PC-3 (cell line): ENCODE data around the gene MS4A7. TPM values are rescaled to one million over a fixed set of nuclear protein-coding genes. Genes with fewer than 3 reads are reported as not detected.

ENCODE experiments used
- ATAC-seq: fragments of 200-7000 bp; cut with Tn5 transposase; 2 replicates; pipeline ENCODE4 v1.9.1; 2020; ENCODE audit warnings: mild to moderate bottlenecking, moderate library complexity
- Bru-seq: library from RNA; stranded (reverse); fragments of 400-500 nt; gene quantifications from one replicate; lab custom pipeline; 2021; lab: Mats Ljungman, UMichigan
- BruChase-seq, 2 experiments: library from RNA; stranded (reverse); fragments of 400-500 nt; gene quantifications; one replicate each; lab custom pipeline; 2021; lab: Mats Ljungman, UMichigan
- BruUV-seq: library from RNA; stranded (reverse); fragments of 400-500 nt; replicated peaks from 2 replicates; lab custom pipeline; 2021; lab: Mats Ljungman, UMichigan
- CTCF ChIA-PET: fragments of 300-600 bp; sonication (Branson Sonifier 250); formaldehyde crosslinking; loops from one replicate; lab custom pipeline; 2022; ENCODE audit warnings: antibody characterized with exemption; lab: Charles Lee
- POLR2A ChIA-PET: fragments of 300-600 bp; sonication (Branson Sonifier 250); formaldehyde crosslinking; loops from one replicate; lab custom pipeline; 2022; ENCODE audit warnings: antibody characterized with exemption; ENCODE audit not compliant: unreplicated experiment; lab: Charles Lee
- DNase-seq: peaks from one replicate; pipeline ENCODE4 v3.0.0-alpha.2; 2015
- H2AFZ ChIP-seq: fragments of 300-600 bp; sonication (generic); 2 replicates; pipeline ENCODE4 v1.6.0; 2016; ENCODE audit warnings: antibody characterized with exemption, low read length
- H3F3A ChIP-seq: fragments of 300-600 bp; sonication (generic); one replicate; pipeline ENCODE4 v1.6.0; 2017; ENCODE audit warnings: antibody characterized with exemption, low read length, control low read depth, mild to moderate bottlenecking; ENCODE audit not compliant: unreplicated experiment
- H3K27ac ChIP-seq: fragments of 300-600 bp; sonication (generic); 2 replicates; pipeline ENCODE4 v1.5.1; 2016; ENCODE audit warnings: mild to moderate bottlenecking, low read length
- H3K27me3 ChIP-seq: fragments of 300-600 bp; sonication (generic); 2 replicates; pipeline ENCODE4 v1.6.1; 2016; ENCODE audit warnings: low read length, mixed read lengths
- H3K36me3 ChIP-seq: fragments of 300-600 bp; sonication (generic); 2 replicates; pipeline ENCODE4 v1.6.1; 2016; ENCODE audit warnings: low read depth, mixed run types, low read length, mixed read lengths
- H3K4me1 ChIP-seq: fragments of 300-600 bp; sonication (generic); 2 replicates; pipeline ENCODE4 v1.5.1; 2016; ENCODE audit warnings: low read length; ENCODE audit not compliant: insufficient read depth
- H3K4me2 ChIP-seq: fragments of 300-600 bp; sonication (generic); 2 replicates; pipeline ENCODE4 v1.6.0; 2016; ENCODE audit warnings: low read length
- H3K4me3 ChIP-seq: fragments of 300-600 bp; sonication (generic); 2 replicates; pipeline ENCODE4 v1.5.1; 2016; ENCODE audit warnings: mild to moderate bottlenecking, low read length, mixed read lengths
- H3K79me2 ChIP-seq: fragments of 300-600 bp; sonication (generic); 2 replicates; pipeline ENCODE4 v1.6.1; 2017; ENCODE audit warnings: low read length, mixed read lengths
- H3K9ac ChIP-seq: fragments of 300-600 bp; sonication (generic); 2 replicates; pipeline ENCODE4 v1.6.0; 2016; ENCODE audit warnings: mild to moderate bottlenecking, low read length
- H3K9me2 ChIP-seq: fragments of 300-600 bp; sonication (generic); replicated peaks from 2 replicates; pipeline ENCODE4 v1.6.1; 2016; ENCODE audit warnings: mixed run types, low read length, mixed read lengths
- H3K9me3 ChIP-seq: fragments of 300-600 bp; sonication (generic); 2 replicates; pipeline ENCODE4 v1.6.1; 2016; ENCODE audit warnings: low read length, mixed read lengths
- H4K20me1 ChIP-seq: fragments of 300-600 bp; sonication (generic); 2 replicates; pipeline ENCODE4 v1.6.1; 2016; ENCODE audit warnings: low read length, mixed read lengths
- EZH2 ChIP-seq: fragments of 300-600 bp; sonication (generic); IDR thresholded peaks from one replicate; pipeline ENCODE4 v1.6.1; 2017; ENCODE audit warnings: antibody characterized with exemption, mild to moderate bottlenecking, low read length; ENCODE audit not compliant: unreplicated experiment
- EZH2phosphoT487 ChIP-seq: fragments of 300-600 bp; sonication (generic); IDR thresholded peaks from 2 replicates; pipeline ENCODE4 v1.6.1; 2018; ENCODE audit warnings: mild to moderate bottlenecking, antibody characterized with exemption, low read length, borderline replicate concordance
- intact Hi-C: fragments of 100-400 bp; cut with micrococcal nuclease; formaldehyde crosslinking; loops from 2 replicates; pipeline ENCODE4 v1.9.0; 2023
- long read RNA-seq: library from polyadenylated mRNA; unstranded; transcript quantifications from one replicate; pipeline ENCODE4 v2.0.0, GENCODE V29; 2021; ENCODE audit not compliant: unreplicated experiment
- total RNA-seq: library from RNA; depleted of rRNA; stranded (reverse); fragments of >200 nt; gene quantifications from 2 replicates; pipeline ENCODE4 v1.2.3, GENCODE V29; 2014; rRNA removed
- TF ChIP-seq, protein P1 (sequence below): fragments of 300-600 bp; sonication (generic); conservative IDR thresholded peaks from 2 replicates; pipeline ENCODE4 v1.5.1; 2017; ENCODE audit warnings: antibody characterized with exemption, low read depth, mild to moderate bottlenecking, low read length

MS4A7 gene
- 2.1 and 3.6 TPM in 2 replicates for total RNA-seq
- percentile 19 among the genes with signal in this experiment for Bru-seq, nascent RNA
- BruChase-seq, experiment 1, labeled RNA remaining after a 6-hour chase, result percentile 20 among the genes with signal in this experiment
- BruChase-seq, experiment 2, labeled RNA remaining after a 2-hour chase, result percentile 26 among the genes with signal in this experiment
- long read RNA-seq, result 0 reads

DNA sequence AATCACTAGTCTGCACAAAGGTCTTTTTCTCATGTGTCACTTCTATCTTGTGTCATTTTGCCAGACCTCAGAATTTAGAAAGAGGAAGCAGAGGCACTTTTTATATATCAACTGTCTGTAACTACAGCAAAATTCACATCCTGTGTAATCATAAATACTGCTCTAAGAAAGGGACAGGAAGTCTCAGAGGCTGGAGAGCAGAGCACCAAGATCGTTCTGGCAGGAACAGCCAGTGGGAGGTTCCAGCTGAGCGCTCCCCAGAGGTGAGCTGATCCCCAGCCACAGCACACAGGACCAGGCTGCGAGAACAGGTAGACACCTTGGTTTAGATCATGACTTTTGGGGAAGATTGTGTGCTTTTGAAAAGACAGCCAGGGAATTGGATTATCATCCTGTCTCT lies at the start of gene MS4A7:
Gene MS4A7 (plus strand): TSS at position 179 of the 400 bp plus-strand sequence. CDS start 4,610 bp downstream, outside the sequence.
- TF ChIP-seq EZH2, result no peak
- TF ChIP-seq EZH2phosphoT487, result no peak
- TF ChIP-seq, protein P1, sequence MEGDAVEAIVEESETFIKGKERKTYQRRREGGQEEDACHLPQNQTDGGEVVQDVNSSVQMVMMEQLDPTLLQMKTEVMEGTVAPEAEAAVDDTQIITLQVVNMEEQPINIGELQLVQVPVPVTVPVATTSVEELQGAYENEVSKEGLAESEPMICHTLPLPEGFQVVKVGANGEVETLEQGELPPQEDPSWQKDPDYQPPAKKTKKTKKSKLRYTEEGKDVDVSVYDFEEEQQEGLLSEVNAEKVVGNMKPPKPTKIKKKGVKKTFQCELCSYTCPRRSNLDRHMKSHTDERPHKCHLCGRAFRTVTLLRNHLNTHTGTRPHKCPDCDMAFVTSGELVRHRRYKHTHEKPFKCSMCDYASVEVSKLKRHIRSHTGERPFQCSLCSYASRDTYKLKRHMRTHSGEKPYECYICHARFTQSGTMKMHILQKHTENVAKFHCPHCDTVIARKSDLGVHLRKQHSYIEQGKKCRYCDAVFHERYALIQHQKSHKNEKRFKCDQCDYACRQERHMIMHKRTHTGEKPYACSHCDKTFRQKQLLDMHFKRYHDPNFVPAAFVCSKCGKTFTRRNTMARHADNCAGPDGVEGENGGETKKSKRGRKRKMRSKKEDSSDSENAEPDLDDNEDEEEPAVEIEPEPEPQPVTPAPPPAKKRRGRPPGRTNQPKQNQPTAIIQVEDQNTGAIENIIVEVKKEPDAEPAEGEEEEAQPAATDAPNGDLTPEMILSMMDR, result no peak
- Histone ChIP-seq H3K79me2 (no peaks in the 10 kb centered on the region), H3K36me3 (no peaks in the 10 kb centered on the region), H3K4me2 (peak within 1 kb of the TSS; percentile 38), H3K4me3 (no peak within 1 kb of the TSS), H3K27me3 (no peaks in the 10 kb centered on the region), H2AFZ (no peak within 1 kb of the TSS; the same call in 1 of the 2 replicates), H3K9me2 (no peaks in the 10 kb centered on the region), H3K9ac (peak within 1 kb of the TSS; percentile 39; the same call in 1 of the 2 replicates), H3K4me1 (peaks cover 39% of the 10 kb centered on the region), H3K27ac (peak within 1 kb of the TSS; percentile 90), H3K9me3 (no peaks in the 10 kb centered on the region), H3F3A (no peaks in the 10 kb centered on the region), H4K20me1 (no peaks in the 10 kb centered on the region)
- POLR2A ChIA-PET, result no interaction called here
- DNase-seq, result peak; percentile 68
- CTCF ChIA-PET, result no interaction called here
- ATAC-seq, result no peak
- intact Hi-C loops, result no loop called here
- BruUV-seq, result no TSS peak

DNA sequence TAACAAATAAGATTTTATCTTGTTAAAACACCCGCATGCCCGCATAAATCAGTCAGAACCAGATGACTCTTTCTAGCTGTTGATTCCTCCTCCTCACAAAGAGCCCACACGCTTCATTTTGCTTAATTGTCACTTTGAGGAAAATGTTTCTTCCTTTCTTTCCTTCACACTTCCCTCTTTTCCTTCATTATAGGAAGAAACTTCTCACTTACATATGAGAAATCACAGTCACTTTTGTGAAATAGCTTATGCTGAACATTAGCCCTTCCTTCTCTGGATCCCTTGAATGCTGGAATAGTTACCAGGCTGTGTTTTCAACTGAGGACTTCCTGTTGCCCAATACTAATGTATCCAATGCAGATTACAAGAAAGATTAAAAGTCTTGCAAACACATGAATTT lies 45.5 kb upstream of the MS4A7 start:
- intact Hi-C loops, result no loop called here
- no peaks in the 10 kb centered on the region for H4K20me1 ChIP-seq
- no peaks in the 10 kb centered on the region for H3F3A ChIP-seq
- no TSS peak for BruUV-seq
- H3K27me3 ChIP-seq, result peaks cover 15% of the 10 kb centered on the region; the same call in 1 of the 2 replicates
- POLR2A ChIA-PET, result no interaction called here
- H3K9me3 ChIP-seq, result no peaks in the 10 kb centered on the region
- DNase-seq, result no peak
- ATAC-seq, result no peak
- CTCF ChIA-PET, result no interaction called here
- H3K9me2 ChIP-seq, result no peaks in the 10 kb centered on the region
- no peak overlapping the region for H3K27ac ChIP-seq
- H3K4me3 ChIP-seq, result no peak overlapping the region
- no peak overlapping the region for H2AFZ ChIP-seq
- no peak overlapping the region for H3K9ac ChIP-seq
- TF ChIP-seq EZH2phosphoT487 (no peak), EZH2 (no peak)
- TF ChIP-seq, protein P1, result no peak
- no peaks in the 10 kb centered on the region for H3K79me2 ChIP-seq
- no peak overlapping the region for H3K4me2 ChIP-seq
- H3K36me3 ChIP-seq, result no peaks in the 10 kb centered on the region
- H3K4me1 ChIP-seq, result no peaks in the 10 kb centered on the region
